Spinal cord (tissue), 10 donors: ENCODE measurements around the gene ABHD6. TPM values are rescaled to one million over a fixed set of nuclear protein-coding genes. Genes with fewer than 3 reads are reported as not detected.
"Not testable (repeated sequence)": the region's sequence is repeated elsewhere in the genome, so short reads cannot be mapped to it uniquely, and the experiment has no call there.

Source experiments
- DNase-seq, 6 donors: peaks; one replicate each; pipeline versions ENCODE4 v3.0.0 to v3.0.0-alpha.2; 2013 to 2015; ENCODE audit warnings: low spot score in 6 of 6, low read depth in 4 of 6
- H3K27ac ChIP-seq: one replicate; pipeline ENCODE4 v1.5.1; 2013; ENCODE audit warnings: low read depth, low read length, control low read depth
- H3K27me3 ChIP-seq: one replicate; pipeline ENCODE4 v1.6.1; 2013; ENCODE audit warnings: low read length; ENCODE audit not compliant: control insufficient read depth, insufficient read depth
- H3K36me3 ChIP-seq: one replicate; pipeline ENCODE4 v1.6.1; 2013; ENCODE audit warnings: low read length; ENCODE audit not compliant: control insufficient read depth, insufficient read depth
- H3K4me1 ChIP-seq: one replicate; pipeline ENCODE4 v1.6.1; 2013; ENCODE audit warnings: low read length; ENCODE audit not compliant: control insufficient read depth, insufficient read depth
- H3K4me3 ChIP-seq: one replicate; pipeline ENCODE4 v1.5.1; 2013; ENCODE audit warnings: low read depth, low read length, control low read depth
- H3K9me3 ChIP-seq: one replicate; pipeline ENCODE4 v1.6.1; 2013; ENCODE audit warnings: low read length; ENCODE audit not compliant: control insufficient read depth, insufficient read depth
- WGBS: methylation state at CpG from one replicate; pipeline ENCODE4 v1.1.5; 2013; ENCODE audit warnings: missing lambda C conversion rate; ENCODE audit not compliant: insufficient coverage; 5-methylcytosine and 5-hydroxymethylcytosine counted together
- polyA plus RNA-seq, 2 donors: library from polyadenylated mRNA; unstranded; fragments of 120-200 nt; gene quantifications; one replicate each; pipeline ENCODE4 v1.2.1, GENCODE V29; 2013; ENCODE audit not compliant: insufficient read length in 2 of 2
- total RNA-seq, 2 donors: library from RNA; depleted of rRNA in 1 of 2; stranded (reverse); fragments of 120-200 nt in 1 of 2; fragments of >200 nt in 1 of 2; gene quantifications; one replicate each; pipeline versions ENCODE4 v1.2.3 to v1.2.4, GENCODE V29; 2013 to 2014
- donor health status: healthy.

Gene ABHD6
- total and polyA plus RNA-seq, 4 donors, result 21.5 to 22.9 (median 22.3) TPM

DNA sequence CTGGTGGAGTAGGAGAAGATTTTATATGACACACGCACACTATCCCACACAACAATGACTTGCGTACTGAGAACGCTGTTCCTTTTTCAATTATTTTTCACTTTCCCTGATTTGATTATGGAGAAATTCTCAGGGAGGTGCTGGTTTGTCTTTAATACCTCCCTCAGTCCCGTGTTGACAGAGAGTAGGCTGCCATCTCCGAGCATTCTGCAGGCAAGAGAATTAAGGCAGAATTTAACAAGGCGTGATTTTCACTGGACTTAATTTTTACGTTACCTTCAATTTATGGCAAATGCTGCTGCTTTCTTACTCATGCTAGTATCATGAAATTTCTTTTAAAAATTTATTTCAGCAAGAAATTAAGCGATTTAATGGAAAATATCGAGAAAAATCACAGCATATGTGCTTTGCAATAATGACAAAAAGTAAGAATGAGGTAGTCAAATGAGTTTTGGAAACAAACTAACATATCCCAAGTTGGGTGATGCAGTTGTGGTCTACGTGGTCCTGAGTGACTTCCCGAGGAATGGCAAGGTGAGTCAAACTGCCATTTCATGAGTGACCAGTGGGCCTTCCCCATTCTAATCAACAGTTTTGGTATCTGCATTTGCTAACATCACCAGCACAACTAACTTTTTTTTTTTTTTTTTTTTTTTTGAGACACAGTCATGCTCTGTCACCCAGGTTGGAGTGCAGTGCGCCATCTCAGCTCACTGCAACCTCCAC is 43.7 kb upstream of the ABHD6 start:
- Histone ChIP-seq H3K4me1 (peaks cover 14% of the 10 kb centered on the region), H3K9me3 (no peaks in the 10 kb centered on the region), H3K27ac (no peak overlapping the region), H3K27me3 (no peaks in the 10 kb centered on the region), H3K36me3 (no peaks in the 10 kb centered on the region), H3K4me3 (no peak overlapping the region)
- 89% methylated on average over 4 of the region's 12 CpGs for WGBS
- DNase-seq, result no peak

DNA sequence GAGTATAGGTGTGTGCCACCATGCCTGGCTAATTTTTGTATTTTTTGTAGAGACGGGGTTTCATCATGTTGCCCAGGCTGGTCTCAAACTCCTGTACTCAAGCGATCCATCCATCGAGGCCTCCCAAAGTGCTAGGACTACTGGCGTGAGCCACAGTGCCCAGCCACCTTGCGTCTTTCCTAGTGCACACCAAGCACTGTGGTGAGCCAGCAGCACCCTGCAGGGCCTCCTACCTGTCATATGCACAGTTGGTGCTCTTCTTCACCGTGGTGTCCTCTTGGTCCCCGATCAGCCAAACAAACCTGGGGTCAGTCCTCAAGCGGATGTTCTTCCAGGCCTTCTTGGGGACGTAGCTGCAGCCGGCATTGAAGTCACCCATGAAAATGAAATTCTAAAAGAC is 40.0 kb upstream of the ABHD6 start:
- 95% methylated on average over 10 of the region's 10 CpGs for WGBS
- Histone ChIP-seq H3K4me3 (no peak overlapping the region), H3K27me3 (no peaks in the 10 kb centered on the region), H3K36me3 (no peaks in the 10 kb centered on the region), H3K4me1 (no peaks in the 10 kb centered on the region), H3K9me3 (no peaks in the 10 kb centered on the region), H3K27ac (no peak overlapping the region)
- DNase-seq, result no peak

DNA sequence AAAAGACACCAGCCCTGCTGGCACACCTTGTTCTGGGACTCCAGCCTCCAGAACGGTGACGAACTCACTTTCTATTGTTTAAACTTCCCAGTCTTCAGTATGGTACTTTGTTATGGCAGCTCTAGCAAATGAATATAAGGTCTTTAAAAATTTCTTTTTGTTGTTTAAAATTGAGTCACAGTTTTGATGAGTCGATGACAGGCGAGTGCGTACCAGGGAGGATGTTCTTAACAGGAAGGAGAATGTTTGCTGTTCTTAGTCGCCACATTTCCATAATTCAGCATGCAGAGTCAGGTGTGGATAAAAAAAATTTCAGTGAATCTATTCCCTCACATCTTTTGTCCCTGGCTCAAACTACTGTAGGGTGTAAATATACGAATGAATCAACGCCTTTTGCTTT is 39.2 kb upstream of the ABHD6 start:
- H3K4me3 ChIP-seq, result no peak overlapping the region
- DNase-seq, result no peak
- H3K27ac ChIP-seq, result peak overlapping the region; percentile 19
- no peaks in the 10 kb centered on the region for H3K27me3 ChIP-seq
- 97% methylated on average over 3 of the region's 8 CpGs for WGBS
- H3K36me3 ChIP-seq, result no peaks in the 10 kb centered on the region
- no peaks in the 10 kb centered on the region for H3K9me3 ChIP-seq
- H3K4me1 ChIP-seq, result no peaks in the 10 kb centered on the region

DNA sequence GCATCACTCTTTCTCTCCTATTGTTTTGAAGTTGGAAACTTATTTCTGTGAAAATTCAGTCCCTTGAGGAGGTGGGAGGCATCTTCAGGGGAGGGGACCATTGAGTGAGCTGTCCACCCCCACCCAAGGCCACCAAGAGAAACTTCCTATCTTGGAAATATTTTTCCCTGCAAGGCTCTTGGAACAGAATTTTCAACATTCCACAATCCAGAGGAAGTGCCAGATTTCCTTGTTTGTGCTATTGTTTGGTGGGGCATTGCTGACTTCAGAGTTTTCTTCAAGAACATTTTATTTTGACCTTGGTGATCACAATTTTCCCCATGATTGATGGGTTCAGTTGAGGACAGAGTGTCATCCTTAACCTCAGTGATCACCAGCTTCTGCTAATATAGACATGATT is 38.8 kb upstream of the ABHD6 start:
- DNase-seq, result no peak
- Histone ChIP-seq H3K4me1 (no peaks in the 10 kb centered on the region), H3K9me3 (no peaks in the 10 kb centered on the region), H3K36me3 (no peaks in the 10 kb centered on the region), H3K4me3 (no peak overlapping the region), H3K27ac (peak overlapping the region; percentile 19), H3K27me3 (no peaks in the 10 kb centered on the region)

DNA sequence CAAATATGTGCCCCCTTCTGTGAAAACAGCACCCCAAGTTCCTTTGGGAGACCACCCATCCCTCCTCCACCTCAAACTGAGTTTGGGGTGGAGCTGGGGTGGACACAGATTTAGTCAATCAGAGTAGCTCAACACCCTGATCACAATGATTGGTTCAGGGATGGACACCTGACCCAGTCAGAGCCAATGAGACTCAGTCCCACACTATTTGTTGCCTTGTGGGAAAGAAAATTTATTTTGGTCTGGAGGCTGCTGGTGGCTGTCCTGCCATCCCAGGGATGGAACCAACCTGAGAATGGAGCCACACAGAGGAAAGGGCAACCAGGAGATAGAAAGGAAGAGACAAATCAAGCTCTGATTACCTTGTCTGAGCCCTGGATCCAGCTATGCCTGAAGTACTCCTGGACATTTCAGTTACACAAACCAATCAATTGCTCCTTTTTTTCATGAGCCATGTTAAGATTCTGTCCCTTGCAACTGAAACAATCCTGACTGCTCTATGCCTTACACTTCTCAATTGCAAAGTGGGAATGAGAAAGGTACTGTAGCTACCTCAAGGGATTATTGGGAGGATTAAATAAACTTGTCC is 37.4 kb upstream of the ABHD6 start:
- Histone ChIP-seq H3K4me1 (no peaks in the 10 kb centered on the region), H3K27me3 (no peaks in the 10 kb centered on the region), H3K9me3 (no peaks in the 10 kb centered on the region), H3K36me3 (no peaks in the 10 kb centered on the region), H3K27ac (no peak overlapping the region), H3K4me3 (no peak overlapping the region)
- DNase-seq, result no peak

DNA sequence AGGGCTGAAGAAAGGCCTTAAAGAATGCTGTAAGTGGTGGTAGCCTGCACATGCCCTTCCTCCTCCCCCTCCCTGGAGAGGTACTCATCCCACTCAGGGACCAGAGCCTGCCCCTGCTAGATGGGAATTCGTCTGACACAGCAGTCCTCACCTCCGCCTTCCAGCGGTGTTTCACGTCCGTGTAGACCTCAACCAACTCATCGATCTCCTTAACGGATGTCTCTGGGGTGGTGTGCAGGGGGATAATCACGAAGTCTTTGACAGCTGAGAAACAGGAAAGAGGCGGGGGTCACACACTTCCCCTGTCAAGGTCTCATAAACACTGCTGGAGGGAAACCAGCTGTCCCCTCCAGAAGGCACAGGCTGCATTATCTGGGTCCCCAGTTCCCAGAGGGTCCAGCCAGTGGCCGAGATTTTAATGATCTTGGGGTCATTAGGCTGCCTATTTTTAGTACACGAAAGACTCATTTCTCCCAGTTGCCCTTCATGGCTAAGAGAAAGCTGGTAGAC is 36.7 kb upstream of the ABHD6 start:
- WGBS, result 72% methylated on average over 7 of the region's 11 CpGs
- no peaks in the 10 kb centered on the region for H3K27me3 ChIP-seq
- H3K4me3 ChIP-seq, result no peak overlapping the region
- DNase-seq, result no peak
- no peaks in the 10 kb centered on the region for H3K36me3 ChIP-seq
- H3K4me1 ChIP-seq, result no peaks in the 10 kb centered on the region
- no peaks in the 10 kb centered on the region for H3K9me3 ChIP-seq
- H3K27ac ChIP-seq, result no peak overlapping the region

DNA sequence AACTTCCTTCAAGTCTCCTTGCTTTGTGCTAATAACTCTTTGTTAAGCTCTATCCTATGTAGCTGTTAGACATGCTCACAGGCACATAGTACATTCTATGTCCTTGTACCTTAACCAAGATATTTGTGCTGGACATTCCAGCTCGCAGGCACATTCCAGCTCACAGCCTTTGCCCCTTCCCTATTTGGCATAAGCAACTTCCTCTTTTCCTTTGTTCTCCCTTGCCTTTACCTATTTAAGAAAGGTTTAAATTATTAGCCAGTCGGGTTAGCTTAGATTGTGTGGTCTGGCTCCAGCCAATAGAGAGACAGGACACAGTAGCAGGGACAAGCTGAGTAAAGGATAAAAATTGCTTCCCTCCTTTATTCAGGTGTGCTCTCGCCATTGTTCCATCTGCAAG is 36.1 kb upstream of the ABHD6 start:
- H3K27me3 ChIP-seq, H3K4me1 ChIP-seq, H3K36me3 ChIP-seq, DNase-seq, H3K4me3 ChIP-seq, H3K27ac ChIP-seq, H3K9me3 ChIP-seq: not testable (repeated sequence)
- 83% methylated on average over 1 of the region's 3 CpGs for WGBS

DNA sequence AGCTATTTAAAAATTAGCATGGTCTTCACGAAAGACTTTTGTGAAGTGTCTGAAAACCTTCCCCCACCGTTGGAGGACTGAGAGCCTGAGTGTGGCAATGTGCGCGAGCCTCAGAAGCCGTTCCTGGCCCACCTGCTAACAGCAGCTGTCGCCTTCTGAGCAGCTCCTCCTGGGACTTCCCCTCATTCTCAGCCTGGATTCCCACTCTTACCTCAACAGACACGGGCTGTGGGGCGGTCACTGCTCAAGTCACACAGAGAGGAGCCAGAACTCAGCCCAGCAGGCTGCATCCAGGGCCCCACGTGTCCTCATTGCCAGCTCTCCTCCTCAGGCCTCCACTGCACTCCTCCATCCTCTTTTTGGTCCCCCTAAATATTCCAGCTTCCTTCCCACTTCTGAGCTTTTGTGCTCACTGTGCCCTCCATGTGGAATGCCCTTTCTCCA is 34.7 kb upstream of the ABHD6 start:
- Histone ChIP-seq H3K27me3 (no peaks in the 10 kb centered on the region), H3K36me3 (no peaks in the 10 kb centered on the region), H3K4me3 (no peak overlapping the region), H3K4me1 (no peaks in the 10 kb centered on the region), H3K27ac (no peak overlapping the region), H3K9me3 (no peaks in the 10 kb centered on the region)
- WGBS, result 63% methylated on average over 9 of the region's 9 CpGs
- DNase-seq, result peak in 2 of 6 donors; percentile 25 to 55

DNA sequence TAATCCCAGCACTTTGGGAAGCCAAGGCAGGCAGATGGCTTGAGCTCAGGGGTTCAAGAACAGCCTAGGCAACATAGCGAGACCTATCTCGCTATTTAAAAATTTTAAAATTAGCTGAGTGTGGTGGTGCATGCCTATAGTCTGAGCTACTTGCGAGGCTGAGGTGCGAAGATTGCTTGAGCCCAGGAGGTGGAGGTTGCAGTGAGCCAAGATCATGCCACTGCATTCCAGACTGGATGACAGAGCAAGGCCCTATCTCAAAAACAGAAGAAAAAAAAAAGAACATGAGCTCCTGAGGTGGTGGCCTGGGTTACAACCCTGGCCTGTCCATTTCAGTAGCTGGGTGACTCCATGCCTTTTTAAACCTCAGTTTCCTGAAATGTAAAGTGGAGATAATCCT is 34.1 kb upstream of the ABHD6 start:
- Histone ChIP-seq H3K27ac (no peak overlapping the region), H3K4me1 (no peaks in the 10 kb centered on the region), H3K4me3 (no peak overlapping the region), H3K36me3 (no peaks in the 10 kb centered on the region), H3K9me3 (no peaks in the 10 kb centered on the region), H3K27me3 (no peaks in the 10 kb centered on the region)
- 98% methylated on average over 4 of the region's 4 CpGs for WGBS
- no peak for DNase-seq

DNA sequence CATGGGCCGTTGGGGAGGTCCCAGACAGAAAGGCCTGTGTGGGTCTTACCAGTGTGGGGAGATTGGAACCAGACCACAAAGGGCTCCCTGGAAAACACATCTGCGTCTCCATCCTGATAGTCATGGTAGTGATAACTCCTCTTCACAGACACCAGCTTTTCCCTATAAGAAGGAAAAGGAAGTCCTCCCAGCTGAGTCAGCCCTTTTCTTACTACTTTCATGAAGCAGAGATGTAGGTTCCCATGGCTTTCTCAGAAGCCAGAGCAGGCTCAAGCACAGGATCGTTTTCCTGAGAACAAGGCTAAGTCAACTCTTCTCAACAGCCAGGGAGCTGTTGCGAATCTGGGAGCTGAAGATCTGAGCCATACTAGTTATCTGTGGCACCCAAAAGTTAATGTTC is 32.9 kb upstream of the ABHD6 start:
- WGBS, result 77% methylated on average over 2 of the region's 4 CpGs
- Histone ChIP-seq H3K9me3 (no peaks in the 10 kb centered on the region), H3K4me1 (no peaks in the 10 kb centered on the region), H3K27me3 (no peaks in the 10 kb centered on the region), H3K36me3 (no peaks in the 10 kb centered on the region), H3K27ac (no peak overlapping the region), H3K4me3 (no peak overlapping the region)
- DNase-seq, result no peak
